ENCODE results near the gene IFNLR1.

The IFNLR1 gene

DNA sequence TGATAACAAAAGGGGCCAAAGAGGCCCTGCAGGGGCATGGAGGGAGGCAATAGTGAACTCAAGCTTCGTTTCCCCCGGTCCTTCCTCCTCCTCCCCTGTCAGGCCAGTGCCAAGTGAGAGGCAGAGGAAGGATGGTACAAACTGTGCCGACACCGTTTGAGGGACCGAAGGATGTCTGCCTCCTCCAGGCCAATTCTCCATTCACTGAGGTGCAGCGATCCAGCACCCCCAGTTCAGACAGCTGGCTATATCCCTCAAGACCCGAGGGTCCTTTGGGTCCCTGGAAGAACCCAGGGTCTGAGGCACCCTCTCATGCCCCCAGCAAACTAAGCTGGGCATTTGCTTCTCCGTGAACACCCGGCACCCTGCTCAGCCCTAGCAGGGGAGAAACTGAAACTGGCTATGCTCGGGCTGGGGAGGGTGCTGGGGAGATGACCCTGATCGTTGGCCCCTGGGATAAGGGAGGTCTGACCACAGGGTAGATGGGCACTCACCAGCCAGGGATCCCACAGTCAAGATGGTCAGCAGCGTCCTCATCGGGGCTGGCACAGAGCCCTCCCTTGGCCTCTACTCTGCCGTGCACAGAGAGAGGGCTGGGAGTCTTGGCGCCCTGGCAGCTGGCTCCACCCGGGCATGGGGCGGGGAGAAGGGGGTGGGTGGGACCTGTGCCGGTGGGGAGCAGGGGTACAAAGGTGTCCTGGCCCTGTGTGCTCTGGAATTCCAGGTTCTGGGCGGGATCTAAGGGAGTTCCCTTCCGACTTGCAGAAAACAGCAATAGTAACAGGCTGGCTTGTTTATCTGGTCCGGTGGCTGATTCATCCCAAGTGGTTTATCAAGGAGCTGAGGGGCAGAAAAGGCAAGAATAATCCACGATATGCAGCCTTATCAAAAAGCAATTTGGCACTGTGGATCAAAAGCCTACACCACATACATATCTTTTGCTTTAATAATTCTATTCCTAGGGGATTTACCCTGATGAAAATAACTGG is 44.2 kb downstream of the IFNLR1 start, which contains the start of gene IL22RA1:
TSS of gene IL22RA1 (minus strand) at position 595 of the 989 bp plus-strand sequence. CDS start at position 537, 58 bp downstream.
- DNase-seq = no peak

DNA sequence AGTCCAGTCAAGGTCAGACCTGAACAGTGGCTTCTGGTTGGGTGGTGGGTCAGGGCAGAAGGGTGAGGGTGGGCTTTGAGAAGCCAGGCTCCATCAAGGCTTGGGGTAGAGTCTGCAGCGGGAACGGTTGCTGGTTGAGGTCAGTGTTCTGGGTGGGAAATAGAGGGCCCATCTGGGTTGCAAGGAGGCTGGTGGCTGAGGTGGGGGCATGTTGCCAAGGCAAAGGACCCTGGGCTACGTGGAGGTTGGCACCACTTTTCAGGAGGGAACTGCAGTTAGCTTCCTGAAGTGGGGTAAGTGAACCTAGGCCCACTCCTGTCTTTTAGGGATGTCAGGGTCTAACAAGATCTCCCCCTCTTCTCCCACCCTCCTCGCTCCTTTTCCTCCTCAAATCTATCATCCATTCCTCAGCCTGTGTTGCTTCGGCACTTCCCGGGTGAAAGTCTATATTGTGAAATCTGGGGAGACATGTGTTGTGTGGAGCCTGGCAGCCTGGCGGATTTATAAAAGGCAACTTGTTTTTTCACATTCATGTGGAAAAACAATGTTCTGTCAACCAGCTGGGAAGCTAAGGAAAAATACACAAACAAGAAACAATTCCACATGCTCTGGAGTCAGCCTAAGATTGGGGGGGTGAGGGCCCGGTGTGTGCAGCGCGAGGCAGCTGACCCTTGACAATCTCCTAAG is 45.6 kb downstream of the IFNLR1 start:
- DNase-seq = no peak

DNA sequence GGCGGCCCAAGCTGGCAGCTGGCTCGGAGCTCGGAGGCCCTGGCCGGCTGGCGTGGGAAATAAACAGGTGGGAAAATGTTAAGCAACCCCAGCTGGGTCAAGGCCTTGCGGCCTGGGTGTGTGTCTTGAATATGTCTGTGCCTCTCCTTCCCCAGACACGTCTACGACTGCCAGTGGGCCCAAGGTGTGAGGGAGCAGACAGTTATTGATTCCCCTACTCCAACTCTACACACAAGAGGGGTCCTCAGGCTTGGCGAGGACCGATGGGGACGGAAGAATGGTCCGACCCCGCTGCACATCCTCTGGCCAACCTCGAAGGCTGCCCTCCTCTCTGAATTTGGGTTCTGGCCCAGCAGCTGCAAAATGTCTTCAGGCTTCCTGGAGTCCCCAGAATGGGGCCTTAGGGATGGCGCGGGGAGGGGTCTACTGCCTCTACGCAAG is 46.3 kb downstream of the IFNLR1 start:
- DNase-seq = no peak

DNA sequence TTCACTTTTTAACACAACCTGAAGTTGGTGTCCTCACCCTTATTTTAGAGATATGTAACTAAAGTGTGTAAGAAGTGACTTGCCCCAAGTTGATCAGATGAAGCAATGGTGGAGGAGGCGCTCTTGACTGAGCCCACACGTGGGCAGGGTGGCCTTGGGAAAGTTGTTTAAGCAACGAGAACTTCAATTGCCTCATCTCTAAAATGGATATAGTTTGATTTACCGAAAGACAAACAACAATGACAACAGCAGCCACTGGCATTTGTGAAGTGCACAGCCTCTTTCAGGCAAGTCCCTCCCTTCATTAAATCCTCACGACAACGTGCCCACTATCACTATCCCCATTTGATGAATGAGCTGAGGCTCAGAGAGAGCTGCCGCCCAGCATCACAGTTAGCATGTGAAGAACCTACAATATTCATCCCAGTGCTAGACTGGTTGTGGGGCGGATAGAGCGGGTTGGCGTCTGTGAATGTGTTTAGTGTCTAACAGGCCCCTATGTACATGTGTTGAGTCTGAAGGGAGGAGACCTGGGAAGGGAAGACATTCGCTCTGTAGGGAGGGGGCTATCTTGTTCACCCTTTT is 47.2 kb downstream of the IFNLR1 start:
- DNase-seq = no peak

DNA sequence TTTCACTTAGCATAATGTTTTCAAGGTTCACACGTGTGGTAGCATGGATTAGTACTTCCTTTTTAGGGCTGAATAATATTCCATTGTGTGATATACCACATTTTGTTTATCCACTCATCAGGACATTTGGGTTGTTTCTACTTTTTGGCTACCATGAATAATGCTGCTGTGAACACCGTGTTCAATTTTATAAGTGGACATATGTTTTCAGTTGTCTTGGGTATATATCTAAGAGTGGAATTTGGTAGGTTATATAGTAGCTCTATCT is 47.9 kb downstream of the IFNLR1 start:
- no peak for DNase-seq

DNA sequence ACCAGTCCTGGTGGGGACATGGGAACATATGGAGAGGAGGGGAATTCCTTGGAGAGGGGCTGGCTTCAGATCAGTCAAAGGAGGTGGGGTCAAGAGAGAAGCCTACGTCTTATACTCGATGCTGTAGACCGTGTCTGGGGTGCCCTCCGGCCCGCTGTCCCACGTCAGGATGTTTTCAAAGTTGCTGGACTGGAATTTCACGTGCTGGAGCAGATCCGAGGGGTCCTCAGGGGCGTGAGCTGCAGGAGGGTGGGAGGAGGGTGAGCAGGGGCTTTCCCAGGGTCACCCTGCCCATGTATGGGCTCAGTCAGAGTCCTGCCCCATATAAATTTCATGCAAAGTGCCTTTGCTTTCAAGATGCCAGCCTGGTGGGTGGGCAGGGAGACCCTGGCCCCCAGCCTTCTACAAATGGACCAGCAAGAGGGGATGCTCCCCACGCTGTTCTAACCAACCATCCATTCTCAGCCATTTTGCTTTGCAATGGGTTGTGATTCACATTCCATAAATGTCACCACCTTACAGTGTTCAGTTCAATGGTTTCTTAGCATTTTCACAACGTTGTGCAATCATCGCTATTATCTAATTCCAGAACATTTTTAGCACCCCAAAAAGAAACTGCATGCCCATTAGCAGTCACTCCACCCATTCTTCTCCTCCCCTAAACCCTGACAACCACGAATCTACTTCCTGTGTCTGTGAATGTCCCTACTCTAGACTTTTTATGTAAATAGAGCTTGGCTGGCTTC is 48.4 kb downstream of the IFNLR1 start:
- no peak for DNase-seq

DNA sequence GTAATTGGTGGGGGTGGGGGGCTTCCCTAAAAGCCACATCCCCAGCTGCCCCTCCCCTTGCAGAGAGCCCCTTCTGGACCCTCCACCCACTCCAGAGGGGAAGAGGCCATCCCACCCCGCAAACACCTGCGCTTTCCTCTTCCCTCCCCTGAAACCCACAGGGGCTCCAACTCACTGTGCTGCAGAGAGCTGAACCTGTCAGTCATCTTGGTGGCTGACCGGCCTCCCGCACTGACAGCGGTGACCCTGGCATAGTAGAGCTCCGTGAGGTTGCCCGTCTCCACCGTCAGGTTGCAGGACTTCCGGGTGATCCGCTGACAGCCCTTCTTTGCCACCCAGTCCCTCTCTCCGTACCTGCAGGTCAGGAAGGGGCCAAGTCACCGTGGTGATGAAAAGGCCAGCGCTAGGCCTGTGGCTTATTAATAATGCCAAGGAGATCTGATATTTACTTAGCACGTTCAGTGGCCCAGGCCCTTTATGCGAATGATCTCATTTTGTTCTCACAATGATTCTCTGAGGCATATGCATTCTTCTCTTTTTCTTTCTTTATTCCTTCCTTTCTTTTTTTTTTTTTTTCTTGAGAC is 50.0 kb downstream of the IFNLR1 start:
- DNase-seq = no peak

DNA sequence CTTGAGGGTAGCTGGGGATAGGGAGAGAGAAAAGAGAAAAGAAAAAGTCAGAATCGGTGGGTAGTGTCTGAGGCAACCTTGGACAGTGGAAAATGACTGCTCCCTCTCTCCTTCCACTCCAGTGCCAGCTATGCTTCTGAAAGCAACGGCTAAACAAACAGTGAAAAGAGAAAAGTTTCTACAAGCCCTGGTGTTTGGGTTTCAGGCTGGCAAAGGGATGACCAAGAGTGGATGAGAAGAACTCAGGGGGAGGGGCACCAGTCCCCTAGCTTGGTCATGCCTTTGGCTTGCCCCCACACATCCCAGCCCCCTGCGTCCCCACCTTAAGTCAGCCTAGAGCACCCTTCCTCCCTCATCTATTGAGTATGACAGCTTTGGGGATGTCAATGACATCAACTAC is 52.7 kb downstream of the IFNLR1 start:
- DNase-seq = no peak

DNA sequence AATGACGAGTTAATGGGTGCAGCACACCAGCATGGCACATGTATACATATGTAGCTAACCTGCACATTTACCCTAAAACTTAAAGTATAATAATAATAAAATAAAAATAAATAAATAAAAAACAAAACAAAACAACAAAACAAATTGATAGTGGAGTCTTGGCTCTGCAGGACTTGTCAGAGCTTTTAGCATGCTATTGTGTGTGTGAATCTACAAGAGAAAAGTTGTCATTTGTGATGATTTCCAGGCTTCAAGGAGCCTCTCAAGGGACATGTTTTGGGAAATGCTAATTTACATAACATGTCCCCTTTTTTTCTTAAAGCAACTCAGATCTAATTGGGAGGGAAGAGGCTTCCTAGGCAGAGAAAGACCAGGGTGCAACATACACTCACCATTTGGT is 53.3 kb downstream of the IFNLR1 start:
- no peak for DNase-seq

DNA sequence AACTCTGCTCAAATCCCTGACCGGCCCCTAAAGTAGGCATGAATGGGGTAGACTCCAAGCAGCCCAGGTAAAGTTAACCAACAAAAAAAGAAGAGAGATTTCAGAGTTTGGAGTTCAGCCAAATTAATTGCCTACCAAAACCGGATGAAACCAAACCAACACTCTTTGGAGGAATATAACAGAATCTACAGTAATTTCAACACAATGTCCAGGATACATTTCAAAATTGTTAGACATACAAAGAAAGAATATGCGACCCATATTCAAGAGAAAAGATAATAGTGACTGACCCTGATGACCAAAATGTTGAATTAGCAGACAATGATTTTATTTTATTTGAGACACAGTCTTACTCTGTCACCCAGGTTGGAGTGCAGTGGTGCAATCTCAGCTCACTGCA is 56.7 kb downstream of the IFNLR1 start:
- no peak for DNase-seq

DNA sequence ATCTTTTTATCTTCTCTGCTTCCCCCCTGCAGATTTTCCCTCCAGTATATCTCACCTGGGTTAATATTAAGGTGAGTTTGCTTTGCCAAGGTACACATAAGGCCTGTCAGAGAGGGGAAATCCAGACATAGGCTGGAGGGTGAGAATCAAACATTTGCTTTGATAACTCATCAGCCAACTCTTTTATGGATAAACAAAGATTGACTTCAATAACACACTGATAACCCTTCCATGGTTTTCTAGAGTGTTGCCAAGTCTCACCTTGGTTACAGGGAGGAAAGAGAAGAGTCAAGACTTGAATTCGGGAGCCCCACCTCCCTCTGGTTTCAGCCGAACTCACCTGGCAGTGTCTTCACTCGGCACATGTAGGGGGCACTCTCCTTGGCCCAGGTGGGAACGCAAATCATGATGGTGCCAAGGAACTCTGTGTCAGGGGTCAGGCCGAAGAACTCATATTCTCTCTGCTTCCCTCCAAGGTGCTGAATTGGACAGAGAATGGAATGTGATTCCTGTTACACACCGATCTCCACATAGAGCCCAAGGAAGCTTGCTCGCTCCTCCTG is 59.2 kb downstream of the IFNLR1 start:
- DNase-seq = no peak

DNA sequence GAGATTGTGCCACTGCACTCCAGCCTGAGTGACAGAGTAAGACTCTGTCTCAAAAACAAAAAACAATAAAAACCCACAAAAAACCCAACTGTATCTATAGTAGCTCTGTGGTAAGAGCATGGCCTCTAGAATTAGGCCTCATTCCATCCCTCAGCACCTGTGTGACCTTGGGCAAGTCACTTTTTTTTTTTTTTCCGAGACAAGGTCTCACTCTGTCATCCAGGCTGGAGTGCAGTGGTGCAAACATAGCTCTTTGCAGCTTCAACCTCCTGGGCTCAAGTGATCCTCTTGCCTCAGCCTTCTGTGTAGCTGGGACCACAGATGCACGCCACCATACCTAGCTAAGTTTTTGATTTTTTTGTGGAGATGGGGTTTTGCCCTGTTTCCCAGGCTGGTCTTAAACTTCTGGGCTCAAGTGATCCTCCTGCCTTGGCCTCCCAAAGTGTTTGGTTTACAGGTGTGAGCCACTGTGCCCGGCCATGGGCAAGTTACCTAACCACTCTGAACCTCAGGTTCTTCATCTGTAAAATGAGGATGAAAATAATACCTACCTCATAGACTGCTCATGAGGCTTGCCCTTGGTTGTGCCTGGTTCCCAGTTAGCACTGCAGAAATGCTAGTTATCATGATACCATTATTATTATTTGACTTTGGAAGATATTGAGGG is 59.8 kb downstream of the IFNLR1 start:
- DNase-seq = no peak

DNA sequence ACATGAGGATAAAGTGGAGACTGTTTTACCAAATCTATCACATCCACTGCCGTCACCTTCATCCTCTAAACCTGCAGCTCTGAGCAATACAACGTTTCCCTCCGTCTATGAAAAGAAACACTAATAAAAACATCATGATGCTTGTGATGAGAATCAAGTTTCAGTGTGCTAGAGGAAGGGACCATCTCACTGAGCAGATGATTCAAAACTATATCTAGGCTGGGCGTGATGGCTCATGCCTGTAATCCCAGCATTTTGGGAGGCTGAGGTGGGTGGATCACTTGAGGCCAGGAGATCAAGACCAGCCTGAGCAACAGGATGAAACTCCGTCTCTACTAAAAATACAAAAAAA is 60.4 kb downstream of the IFNLR1 start:
- no peak for DNase-seq

DNA sequence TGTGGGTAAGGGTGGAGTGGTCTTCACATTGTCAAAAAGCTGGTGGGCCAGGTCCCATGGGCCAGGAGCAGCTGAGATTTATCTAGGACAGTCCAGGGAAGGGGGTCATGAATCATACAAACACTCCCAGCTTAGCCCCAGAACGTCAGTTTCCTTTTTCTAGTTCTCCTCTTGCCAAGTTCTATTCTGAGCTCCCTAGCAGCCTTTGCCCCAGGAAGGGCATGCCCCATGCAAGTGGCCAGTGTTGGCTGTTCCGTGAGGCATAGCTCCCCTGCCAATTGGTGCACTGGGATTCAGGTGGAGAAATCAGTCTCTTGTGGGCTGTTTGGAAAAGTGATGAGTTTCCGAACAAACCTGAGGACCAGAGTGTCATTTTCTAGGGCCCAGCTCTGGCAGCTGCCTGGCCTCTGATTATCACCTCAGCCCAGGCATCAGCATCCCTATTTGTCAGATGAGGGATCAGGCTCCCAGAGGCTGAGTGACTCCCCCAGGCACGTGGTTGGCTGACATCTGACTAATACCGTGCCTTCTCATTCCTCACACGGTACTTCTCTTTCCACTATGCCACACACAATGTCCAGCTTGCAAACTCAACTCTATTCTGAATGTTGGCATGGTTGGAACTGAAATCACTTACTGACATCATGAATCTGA is 60.9 kb downstream of the IFNLR1 start:
- no peak for DNase-seq

DNA sequence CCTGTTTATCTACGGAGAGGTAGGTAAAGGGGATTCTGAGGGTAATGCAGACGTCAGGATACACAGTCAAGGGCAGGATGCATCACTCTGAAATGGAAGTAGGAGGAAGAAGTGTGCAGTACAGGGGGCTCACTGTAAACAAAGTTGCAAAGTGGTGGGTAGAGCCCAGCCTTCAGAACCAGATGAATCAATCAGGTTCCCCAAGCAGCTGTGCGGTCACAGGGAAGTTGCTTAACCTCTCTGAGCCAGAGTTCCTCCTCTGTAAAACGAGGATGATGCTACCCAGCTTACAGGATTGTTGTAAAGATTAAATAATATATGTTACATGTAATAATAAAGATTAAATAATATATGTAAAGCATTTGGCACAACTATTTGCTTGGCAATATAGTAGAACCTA is 61.6 kb downstream of the IFNLR1 start:
- no peak for DNase-seq

DNA sequence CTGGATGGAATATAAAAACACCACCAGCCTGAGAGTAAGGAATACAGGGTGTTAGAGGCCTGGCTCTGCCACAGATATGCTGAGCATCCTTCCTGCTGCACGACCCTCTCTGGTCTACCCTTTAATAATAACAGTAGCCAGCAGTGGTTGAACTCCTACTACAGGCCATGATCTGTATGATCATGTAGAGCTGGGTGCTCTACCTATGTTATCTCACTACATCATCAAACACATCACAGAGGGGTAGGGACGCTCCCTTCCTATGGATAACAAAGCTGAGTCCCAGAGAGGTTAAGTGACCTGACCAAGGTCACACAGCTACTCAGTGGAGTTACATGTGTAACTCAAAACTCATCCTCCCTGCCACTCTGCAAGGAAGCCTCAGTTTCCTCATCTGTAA is 62.1 kb downstream of the IFNLR1 start:
- no peak for DNase-seq

DNA sequence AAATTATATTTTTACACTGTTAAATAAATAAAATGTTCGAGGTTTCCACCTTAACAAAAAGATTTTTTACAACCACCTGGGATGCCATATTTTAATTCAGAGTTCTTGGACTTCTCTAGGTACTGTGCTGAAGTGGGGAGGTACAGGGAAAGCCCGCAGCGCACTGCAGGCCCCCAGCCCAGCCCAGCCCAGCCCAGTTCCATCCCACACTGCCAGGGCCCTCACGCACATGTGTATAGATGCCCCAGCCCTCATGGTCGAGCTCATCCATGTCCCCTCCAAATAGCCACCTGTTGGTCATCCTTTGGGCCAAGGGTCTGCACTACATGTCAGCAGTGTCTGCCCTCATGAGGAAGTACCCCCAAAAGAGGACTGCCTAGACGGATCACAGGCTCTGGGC is 63.5 kb downstream of the IFNLR1 start:
- DNase-seq = no peak

DNA sequence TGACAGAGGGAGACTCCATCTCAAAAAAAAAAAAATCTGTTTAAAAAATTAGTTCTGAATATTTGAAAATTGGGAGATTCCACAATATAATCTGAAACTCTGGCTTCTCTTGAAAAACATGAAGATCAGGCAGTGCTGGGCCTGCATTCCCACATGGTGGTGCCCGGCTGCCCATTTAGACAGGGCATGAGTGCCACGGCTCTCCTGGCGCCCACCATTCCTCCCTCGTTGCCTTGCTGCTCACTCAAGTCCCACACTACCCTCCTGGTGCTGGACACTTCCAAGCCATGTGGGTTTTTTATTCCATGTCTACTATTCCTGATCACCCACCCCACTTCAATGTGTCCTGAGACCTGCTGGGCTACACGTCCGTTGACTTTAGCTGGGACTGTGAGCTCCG is 64.3 kb downstream of the IFNLR1 start:
- no peak for DNase-seq

DNA sequence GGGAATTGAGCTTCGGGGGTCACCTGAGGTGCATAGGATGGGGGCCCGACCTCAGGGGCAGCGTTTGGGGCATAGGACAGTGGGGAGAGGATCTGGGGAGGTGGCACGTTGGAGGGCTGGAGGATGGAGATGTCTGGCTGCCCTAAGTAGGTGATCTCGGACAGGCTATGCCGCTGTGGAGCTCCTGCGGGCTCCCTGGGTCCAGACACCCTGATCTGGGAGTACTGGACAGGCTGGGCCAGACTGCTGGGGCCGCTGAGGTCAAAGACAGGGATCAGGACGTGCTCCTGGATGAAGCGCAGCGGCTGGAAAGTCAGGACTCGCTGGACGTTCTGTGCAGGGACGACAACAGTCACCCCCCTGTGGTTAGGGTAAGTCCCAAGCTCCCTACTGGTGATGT is 65.7 kb downstream of the IFNLR1 start:
- no peak for DNase-seq

DNA sequence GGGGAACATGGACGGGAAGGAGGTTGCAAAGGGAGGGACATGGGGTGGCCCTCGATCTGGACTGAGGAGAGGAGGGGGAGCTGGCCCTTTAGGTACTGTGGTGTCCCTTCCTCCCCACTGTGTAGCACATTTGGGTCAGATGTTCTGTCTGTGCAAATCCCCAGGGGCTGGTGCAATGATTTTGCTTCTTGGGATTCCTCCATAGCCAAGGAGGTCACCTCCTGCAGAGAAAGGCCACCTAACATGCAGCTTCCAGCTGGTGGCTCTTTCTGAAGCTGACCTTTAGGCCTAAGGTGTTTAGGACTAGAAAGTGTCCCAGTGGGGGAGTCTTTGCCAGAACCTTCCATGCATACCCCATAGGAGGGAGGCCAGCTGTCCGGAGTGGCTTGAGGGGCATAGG is 66.1 kb downstream of the IFNLR1 start:
- no peak for DNase-seq
